Measurements from ENCODE around the gene ROR1. TPM values are rescaled to one million over a fixed set of nuclear protein-coding genes. Genes with fewer than 3 reads are reported as not detected.
A peak's percentile ranks its signal among the peaks of the same experiment; 100 is the strongest.

The ROR1 gene
- total and polyA plus RNA-seq, 2 of the 13 experiments (the other 11 are each of a cell fraction or from before 2014, with no cell fraction given): 0.58 to 2.3 TPM

DNA sequence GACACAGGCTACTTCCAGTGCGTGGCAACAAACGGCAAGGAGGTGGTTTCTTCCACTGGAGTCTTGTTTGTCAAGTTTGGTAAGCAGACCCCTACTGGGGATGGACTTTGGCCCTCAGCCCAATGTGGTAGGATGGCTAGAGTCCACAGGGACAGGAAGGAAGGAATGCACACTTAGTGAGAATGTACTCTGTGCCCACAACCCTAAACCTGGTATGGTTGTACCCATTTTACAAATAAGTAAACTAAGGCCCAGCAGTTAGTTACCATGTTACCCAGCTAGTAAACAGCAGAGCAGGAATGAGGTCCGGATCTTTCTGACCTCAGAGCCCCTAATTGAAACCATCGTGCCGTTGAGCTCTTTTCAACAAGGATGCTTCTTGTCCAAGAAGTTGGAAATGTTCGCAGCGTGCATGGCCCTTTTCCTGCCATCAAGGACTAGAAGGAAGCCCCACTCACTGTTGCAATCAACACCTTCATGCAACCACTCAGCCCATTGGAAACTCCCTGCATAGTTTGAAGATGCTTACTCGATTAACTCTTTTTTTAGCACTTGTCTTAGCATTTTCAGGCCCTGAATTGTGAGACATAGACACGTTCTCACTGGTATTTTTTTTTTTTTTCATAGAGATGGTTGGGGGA lies 276.2 kb downstream of the ROR1 start:
- no peak for FAIRE-seq
- BruUV-seq (replicated peaks): no TSS peak
- Histone ChIP-seq H3K79me2 (ENCODE audit: insufficient read depth, low read length) (no peaks in the 10 kb centered on the region), H2AFZ (ENCODE audit: low read length) (no peak overlapping the region), H4K20me1 (ENCODE audit: insufficient read depth, low read length) (no peaks in the 10 kb centered on the region), H3K36me3 (replicated peaks in 1 of 2; ENCODE audit: control insufficient read depth in 1 of 2, insufficient read depth in 2 of 2, low read length in 2 of 2) (no peaks in the 10 kb centered on the region), H3K4me3 (replicated peaks in 1 of 3; ENCODE audit: insufficient read depth in 1 of 3, low read depth in 2 of 3, low read length in 3 of 3) (no peak overlapping the region), H3K9me3 (ENCODE audit: low read length) (no peaks in the 10 kb centered on the region), H3K27me3 (ENCODE audit: control insufficient read depth in 1 of 2, insufficient read depth in 2 of 2, low read length in 2 of 2) (no peaks in the 10 kb centered on the region; a peak in 1 of 5 replicates), H3K9ac (ENCODE audit: insufficient read depth, low read depth, low read length) (no peak overlapping the region), H3K4me2 (ENCODE audit: low read depth, low read length) (no peak overlapping the region), H3K4me1 (ENCODE audit: insufficient read depth, low read length) (no peaks in the 10 kb centered on the region), H3K27ac (ENCODE audit: extremely low read length, insufficient read depth, low read length) (no peak overlapping the region)
- WGBS (ENCODE audit: low lambda C conversion rate): 82% methylated on average over 9 of the region's 9 CpGs
- ChIA-PET CTCF (ENCODE audit: low intra/inter-chr PET ratio, low total read pairs) (no interaction called here), POLR2A (no interaction called here)
- in situ Hi-C loops (cut with HindIII; ENCODE audit: extremely low pct_ligation_motif_present, low pct_unique_long_range_greater_than_20kb) (no loop called here), intact Hi-C loops (cut with micrococcal nuclease; ENCODE audit: unreplicated experiment) (no loop called here)
- no peak for TF ChIP-seq EZH2 (conservative IDR thresholded peaks at IDR 0.05; ENCODE audit: low read depth, low read length)
- TF ChIP-seq NONO (IDR thresholded peaks at IDR 0.05): no peak
- TF ChIP-seq NONO (CRISPR knock-in tag; conservative IDR thresholded peaks at IDR 0.05): no peak
- peak; percentile 52; the same call in 1 of the 2 replicates for TF ChIP-seq ZNF629 (CRISPR knock-in tag; conservative IDR thresholded peaks at IDR 0.05)
- ATAC-seq: no peak
- DNase-seq (ENCODE audit: low spot score): no peak

DNA sequence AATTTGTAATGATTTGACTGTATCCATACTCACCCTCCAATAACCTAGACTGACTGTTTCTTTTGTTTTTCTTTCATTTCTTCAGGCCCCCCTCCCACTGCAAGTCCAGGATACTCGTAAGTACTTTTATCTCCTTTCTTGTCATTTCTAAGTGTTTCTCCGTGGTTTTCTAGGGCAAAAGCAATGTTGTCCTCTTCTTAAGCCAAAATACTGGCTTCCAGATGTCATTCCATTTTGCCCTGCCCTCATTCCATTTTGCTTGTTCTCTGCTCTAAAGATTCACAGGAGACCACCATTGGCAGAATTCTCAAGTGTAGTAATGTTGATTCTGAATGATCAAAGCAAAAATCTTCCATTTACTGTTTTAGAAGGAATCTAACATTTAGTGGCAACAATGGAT lies 276.8 kb downstream of the ROR1 start:
- H3K9ac ChIP-seq (ENCODE audit: insufficient read depth, low read depth, low read length): no peak overlapping the region
- no peaks in the 10 kb centered on the region; a peak in 1 of 5 replicates for H3K27me3 ChIP-seq (ENCODE audit: control insufficient read depth in 1 of 2, insufficient read depth in 2 of 2, low read length in 2 of 2)
- no peak overlapping the region for H3K4me2 ChIP-seq (ENCODE audit: low read depth, low read length)
- in situ Hi-C loops (cut with HindIII; ENCODE audit: extremely low pct_ligation_motif_present, low pct_unique_long_range_greater_than_20kb) (no loop called here), intact Hi-C loops (cut with micrococcal nuclease; ENCODE audit: unreplicated experiment) (no loop called here)
- FAIRE-seq: no peak
- ATAC-seq: no peak
- BruUV-seq (replicated peaks): no TSS peak
- no peak overlapping the region for H3K4me3 ChIP-seq (replicated peaks in 1 of 3; ENCODE audit: insufficient read depth in 1 of 3, low read depth in 2 of 3, low read length in 3 of 3)
- no peak for DNase-seq (ENCODE audit: low spot score)
- H3K79me2 ChIP-seq (ENCODE audit: insufficient read depth, low read length): no peaks in the 10 kb centered on the region
- POLR2A ChIA-PET: no interaction called here
- H3K36me3 ChIP-seq (replicated peaks in 1 of 2; ENCODE audit: control insufficient read depth in 1 of 2, insufficient read depth in 2 of 2, low read length in 2 of 2): no peaks in the 10 kb centered on the region
- no peak overlapping the region for H3K27ac ChIP-seq (ENCODE audit: extremely low read length, insufficient read depth, low read length)
- H3K4me1 ChIP-seq (ENCODE audit: insufficient read depth, low read length): no peaks in the 10 kb centered on the region
- 65% methylated on average over 2 of the region's 2 CpGs for WGBS (ENCODE audit: low lambda C conversion rate)
- no peak for TF ChIP-seq SIN3B (IDR thresholded peaks at IDR 0.05; ENCODE audit: low read length)
- no peak for TF ChIP-seq KAT8 (CRISPR knock-in tag; IDR thresholded peaks at IDR 0.05)
- TF ChIP-seq, protein P1, sequence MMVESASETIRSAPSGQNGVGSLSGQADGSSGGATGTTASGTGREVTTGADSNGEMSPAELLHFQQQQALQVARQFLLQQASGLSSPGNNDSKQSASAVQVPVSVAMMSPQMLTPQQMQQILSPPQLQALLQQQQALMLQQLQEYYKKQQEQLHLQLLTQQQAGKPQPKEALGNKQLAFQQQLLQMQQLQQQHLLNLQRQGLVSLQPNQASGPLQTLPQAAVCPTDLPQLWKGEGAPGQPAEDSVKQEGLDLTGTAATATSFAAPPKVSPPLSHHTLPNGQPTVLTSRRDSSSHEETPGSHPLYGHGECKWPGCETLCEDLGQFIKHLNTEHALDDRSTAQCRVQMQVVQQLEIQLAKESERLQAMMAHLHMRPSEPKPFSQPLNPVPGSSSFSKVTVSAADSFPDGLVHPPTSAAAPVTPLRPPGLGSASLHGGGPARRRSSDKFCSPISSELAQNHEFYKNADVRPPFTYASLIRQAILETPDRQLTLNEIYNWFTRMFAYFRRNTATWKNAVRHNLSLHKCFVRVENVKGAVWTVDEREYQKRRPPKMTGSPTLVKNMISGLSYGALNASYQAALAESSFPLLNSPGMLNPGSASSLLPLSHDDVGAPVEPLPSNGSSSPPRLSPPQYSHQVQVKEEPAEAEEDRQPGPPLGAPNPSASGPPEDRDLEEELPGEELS (CRISPR knock-in tag; IDR thresholded peaks at IDR 0.05): no peak
- H4K20me1 ChIP-seq (ENCODE audit: insufficient read depth, low read length): no peaks in the 10 kb centered on the region
- H2AFZ ChIP-seq (ENCODE audit: low read length): no peak overlapping the region
- CTCF ChIA-PET (ENCODE audit: low intra/inter-chr PET ratio, low total read pairs): no interaction called here
- no peaks in the 10 kb centered on the region for H3K9me3 ChIP-seq (ENCODE audit: low read length)

Measured in HepG2 (cell line).